Right lobe of liver (tissue), 4 donors: Measurements from ENCODE around the gene SPATC1L.

Source experiments
- POLR2A ChIP-seq: fragments of 450-650 bp; IDR thresholded peaks from one replicate; pipeline ENCODE4 v1.6.1; 2017; ENCODE audit warnings: antibody characterized with exemption, mild to moderate bottlenecking
- TF ChIP-seq, protein P1 (sequence below), 4 donors: fragments of 200-600 bp in 3 of 4; fragments of 450-650 bp in 1 of 4; IDR thresholded peaks; one replicate each; pipeline versions ENCODE4 v1.5.1 to v1.8.0; 2016 to 2022; ENCODE audit warnings: antibody characterized with exemption in 4 of 4, mild to moderate bottlenecking in 2 of 4
- donor health status: DM: no; HTN: no; CAD: no.
- donor health status: DM: no; HTN: no; CAD: no.
- donor health status: DM: no; HTN: yes; CAD: no.

DNA sequence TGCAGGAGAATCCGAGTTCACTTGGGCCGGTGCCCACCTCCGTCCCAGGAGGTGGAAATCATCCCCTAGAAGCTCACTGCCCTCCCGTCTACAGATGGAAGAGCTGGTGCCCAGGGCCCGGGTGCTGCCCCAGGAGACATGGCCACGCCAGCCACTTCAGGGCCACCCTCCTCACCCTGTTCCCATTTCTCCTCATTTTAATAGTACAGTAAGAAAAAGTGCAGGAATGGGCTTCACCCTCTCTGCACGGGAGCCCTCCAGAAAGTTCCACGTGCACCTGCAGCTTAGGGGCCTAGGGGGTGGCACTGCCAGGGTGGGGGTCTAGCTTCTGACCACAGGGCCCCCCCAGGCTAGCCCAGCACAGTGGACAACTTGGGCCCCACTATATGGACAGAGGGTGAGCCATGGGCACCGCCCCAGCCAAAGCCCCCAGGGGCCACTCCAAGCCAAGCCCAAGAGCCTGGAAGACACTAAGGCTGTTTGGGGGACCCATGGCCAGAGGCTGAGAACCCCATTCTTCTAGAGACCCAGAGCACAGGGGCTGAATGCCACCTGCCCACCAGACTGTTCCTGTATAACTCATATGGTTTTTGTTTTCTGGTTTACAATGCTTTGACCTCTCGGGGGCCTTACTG is 25.5 kb downstream of the SPATC1L start:
- TF ChIP-seq, protein P1, sequence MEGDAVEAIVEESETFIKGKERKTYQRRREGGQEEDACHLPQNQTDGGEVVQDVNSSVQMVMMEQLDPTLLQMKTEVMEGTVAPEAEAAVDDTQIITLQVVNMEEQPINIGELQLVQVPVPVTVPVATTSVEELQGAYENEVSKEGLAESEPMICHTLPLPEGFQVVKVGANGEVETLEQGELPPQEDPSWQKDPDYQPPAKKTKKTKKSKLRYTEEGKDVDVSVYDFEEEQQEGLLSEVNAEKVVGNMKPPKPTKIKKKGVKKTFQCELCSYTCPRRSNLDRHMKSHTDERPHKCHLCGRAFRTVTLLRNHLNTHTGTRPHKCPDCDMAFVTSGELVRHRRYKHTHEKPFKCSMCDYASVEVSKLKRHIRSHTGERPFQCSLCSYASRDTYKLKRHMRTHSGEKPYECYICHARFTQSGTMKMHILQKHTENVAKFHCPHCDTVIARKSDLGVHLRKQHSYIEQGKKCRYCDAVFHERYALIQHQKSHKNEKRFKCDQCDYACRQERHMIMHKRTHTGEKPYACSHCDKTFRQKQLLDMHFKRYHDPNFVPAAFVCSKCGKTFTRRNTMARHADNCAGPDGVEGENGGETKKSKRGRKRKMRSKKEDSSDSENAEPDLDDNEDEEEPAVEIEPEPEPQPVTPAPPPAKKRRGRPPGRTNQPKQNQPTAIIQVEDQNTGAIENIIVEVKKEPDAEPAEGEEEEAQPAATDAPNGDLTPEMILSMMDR (IDR thresholded peaks at IDR 0.05), result no peak
- TF ChIP-seq POLR2A, result no peak
